Esophagus squamous epithelium (tissue), 4 donors: Measurements from ENCODE around the gene PGM2.

Experiments
- CTCF ChIP-seq, 6 experiments: fragments of 450-650 bp in 4 of 6; fragments of 200-600 bp in 2 of 6; sonication (generic) in 2 of 6; IDR thresholded peaks; one replicate each; pipeline ENCODE4 v1.5.1; 2016 to 2019; ENCODE audit warnings: antibody characterized with exemption in 6 of 6, mild to moderate bottlenecking in 4 of 6, moderate library complexity in 4 of 6
- POLR2A ChIP-seq, 4 donors: fragments of 450-650 bp; IDR thresholded peaks; one replicate each; pipeline ENCODE4 v1.6.1; 2017; ENCODE audit warnings: antibody characterized with exemption in 4 of 4, mild to moderate bottlenecking in 4 of 4, moderate library complexity in 3 of 4

GRCh38 chr4:37896206-37896860 is 69.8 kb downstream of the PGM2 start:
- TF ChIP-seq POLR2A (IDR thresholded peaks at IDR 0.05) (no peak), CTCF (IDR thresholded peaks at IDR 0.05) (no peak)
